DOHH2 (cell line): ENCODE data around the gene MTERF4.

ENCODE experiments used
- H3F3A ChIP-seq: fragments of 200-600 bp; sonication (generic), shearing (Covaris generic); 2 replicates; pipeline ENCODE4 v1.6.0; 2016; ENCODE audit warnings: antibody characterized with exemption, mild to moderate bottlenecking; ENCODE audit not compliant: control insufficient read depth, insufficient read depth
- H3K27ac ChIP-seq: fragments of 200-600 bp; sonication (generic); 2 replicates; pipeline ENCODE4 v1.5.1; 2014; ENCODE audit warnings: low read depth, mild to moderate bottlenecking, low read length, moderate library complexity
- H3K27me3 ChIP-seq: fragments of 200-600 bp; sonication (generic); 2 replicates; pipeline ENCODE4 v1.6.1; 2014; ENCODE audit warnings: mild to moderate bottlenecking, low read length, mixed read lengths; ENCODE audit not compliant: control insufficient read depth
- H3K36me3 ChIP-seq: fragments of 200-600 bp; sonication (generic); 2 replicates; pipeline ENCODE4 v1.6.1; 2014; ENCODE audit warnings: mild to moderate bottlenecking, low read length, moderate library complexity, mixed read lengths; ENCODE audit not compliant: control insufficient read depth
- H3K4me1 ChIP-seq: fragments of 200-600 bp; sonication (generic); 2 replicates; pipeline ENCODE4 v1.6.1; 2014; ENCODE audit warnings: mild to moderate bottlenecking, low read length, mixed read lengths; ENCODE audit not compliant: control insufficient read depth
- H3K4me2 ChIP-seq: fragments of 200-600 bp; sonication (generic); 2 replicates; pipeline ENCODE4 v1.6.0; 2014; ENCODE audit warnings: mild to moderate bottlenecking, low read length, moderate library complexity
- H3K4me3 ChIP-seq: fragments of 200-600 bp; sonication (generic); 2 replicates; pipeline ENCODE4 v1.5.1; 2014; ENCODE audit warnings: mild to moderate bottlenecking, low read length, mixed read lengths
- H3K79me2 ChIP-seq: fragments of 200-600 bp; sonication (generic); 2 replicates; pipeline ENCODE4 v1.6.1; 2014; ENCODE audit warnings: mild to moderate bottlenecking, low read length, mixed read lengths; ENCODE audit not compliant: control insufficient read depth
- H3K9me2 ChIP-seq: fragments of 200-600 bp; sonication (generic); replicated peaks from 2 replicates; pipeline ENCODE4 v1.6.1; 2014; ENCODE audit warnings: mild to moderate bottlenecking, low read length, mixed read lengths; ENCODE audit not compliant: control insufficient read depth
- H3K9me3 ChIP-seq: fragments of 200-600 bp; sonication (generic); 2 replicates; pipeline ENCODE4 v1.6.1; 2014; ENCODE audit warnings: antibody characterized with exemption, low read length, mixed read lengths; ENCODE audit not compliant: control insufficient read depth, insufficient read depth
- H4K20me1 ChIP-seq: fragments of 200-600 bp; sonication (generic); 2 replicates; pipeline ENCODE4 v1.6.0; 2014; ENCODE audit warnings: low read depth, mild to moderate bottlenecking, antibody characterized with exemption, low read length, moderate library complexity; ENCODE audit not compliant: control insufficient read depth, insufficient read depth
- CTCF ChIP-seq: fragments of 200-600 bp; sonication (generic); IDR thresholded peaks from one replicate; pipeline ENCODE4 v1.5.1; 2014; ENCODE audit warnings: antibody characterized with exemption, mild to moderate bottlenecking, low read depth, low read length; ENCODE audit not compliant: poor library complexity, severe bottlenecking
- EZH2phosphoT487 ChIP-seq: fragments of 200-600 bp; sonication (generic); IDR thresholded peaks from 2 replicates; pipeline ENCODE4 v1.6.1; 2017; ENCODE audit warnings: borderline replicate concordance, mild to moderate bottlenecking, antibody characterized with exemption, low read length, moderate library complexity, mixed read lengths

MTERF4 gene

GRCh38 chr2:241074901-241075540, 27.1 kb downstream of the MTERF4 start:
- H3K4me2 ChIP-seq: no peak overlapping the region
- no peak overlapping the region for H3K27ac ChIP-seq
- no peak for TF ChIP-seq CTCF
- TF ChIP-seq EZH2phosphoT487: no peak
- no peaks in the 10 kb centered on the region for H3K79me2 ChIP-seq
- H3K4me3 ChIP-seq: no peak overlapping the region
- H3K9me3 ChIP-seq: no peaks in the 10 kb centered on the region
- H3F3A ChIP-seq: no peaks in the 10 kb centered on the region; the same call in 1 of the 2 replicates
- H4K20me1 ChIP-seq: no peaks in the 10 kb centered on the region
- no peaks in the 10 kb centered on the region for H3K36me3 ChIP-seq
- no peaks in the 10 kb centered on the region for H3K9me2 ChIP-seq
- H3K27me3 ChIP-seq: no peaks in the 10 kb centered on the region
- H3K4me1 ChIP-seq: peaks cover 7% of the 10 kb centered on the region

GRCh38 chr2:241074065-241074818, 27.8 kb downstream of the MTERF4 start:
- no peaks in the 10 kb centered on the region for H3K79me2 ChIP-seq
- no peaks in the 10 kb centered on the region for H3K36me3 ChIP-seq
- H3K9me3 ChIP-seq: no peaks in the 10 kb centered on the region
- no peaks in the 10 kb centered on the region for H3K9me2 ChIP-seq
- no peaks in the 10 kb centered on the region for H3K27me3 ChIP-seq
- H3K27ac ChIP-seq: no peak overlapping the region
- no peaks in the 10 kb centered on the region for H4K20me1 ChIP-seq
- peaks cover 7% of the 10 kb centered on the region for H3K4me1 ChIP-seq
- TF ChIP-seq EZH2phosphoT487 (no peak), CTCF (no peak)
- no peak overlapping the region for H3K4me2 ChIP-seq
- H3F3A ChIP-seq: no peaks in the 10 kb centered on the region; the same call in 1 of the 2 replicates
- no peak overlapping the region for H3K4me3 ChIP-seq

GRCh38 chr2:241073166-241074064, 28.7 kb downstream of the MTERF4 start:
- H3K4me2 ChIP-seq: no peak overlapping the region
- no peak overlapping the region for H3K4me3 ChIP-seq
- no peaks in the 10 kb centered on the region for H3K9me3 ChIP-seq
- peaks cover 7% of the 10 kb centered on the region for H3K4me1 ChIP-seq
- H3K79me2 ChIP-seq: no peaks in the 10 kb centered on the region
- H3K9me2 ChIP-seq: no peaks in the 10 kb centered on the region
- no peaks in the 10 kb centered on the region for H3K36me3 ChIP-seq
- H3K27ac ChIP-seq: no peak overlapping the region
- H3K27me3 ChIP-seq: no peaks in the 10 kb centered on the region
- H3F3A ChIP-seq: no peaks in the 10 kb centered on the region; the same call in 1 of the 2 replicates
- TF ChIP-seq CTCF: no peak
- TF ChIP-seq EZH2phosphoT487: no peak
- no peaks in the 10 kb centered on the region for H4K20me1 ChIP-seq
